ENCODE results near the gene CD33. TPM values are rescaled to one million over a fixed set of nuclear protein-coding genes. Genes with fewer than 3 reads are reported as not detected.

CD33 gene
- total RNA-seq, 1 experiment from 2014 or later: 0.31 TPM

GRCh38 chr19:51227326-51227725 lies 2.4 kb downstream of the CD33 start:
- H3K9me3 Mint-ChIP-seq: peaks cover 6% of the 10 kb centered on the region
- H3K27me3 Mint-ChIP-seq (ENCODE audit: low read depth): peaks cover 44% of the 10 kb centered on the region
- ATAC-seq (no peak), DNase-seq (ENCODE audit: low spot score) (no peak)
- ChIA-PET POLR2A (no interaction called here), CTCF (no interaction called here)
- no peaks in the 10 kb centered on the region for H3K36me3 Mint-ChIP-seq
- TF ChIP-seq GRHL2 (CRISPR knock-in tag; IDR thresholded peaks at IDR 0.05; ENCODE audit: insufficient replicate concordance, severe bottlenecking) (no peak), NR2C2 (CRISPR knock-in tag; IDR thresholded peaks at IDR 0.05) (no peak), ZNF425 (CRISPR knock-in tag; conservative IDR thresholded peaks at IDR 0.05) (no peak), ERG (CRISPR knock-in tag; IDR thresholded peaks at IDR 0.05) (no peak), SMAD3 (CRISPR knock-in tag; IDR thresholded peaks at IDR 0.05; ENCODE audit: borderline replicate concordance) (no peak), E2F5 (CRISPR knock-in tag; IDR thresholded peaks at IDR 0.05) (no peak)
- no peaks in the 10 kb centered on the region for H3K4me1 Mint-ChIP-seq
- H3K27ac Mint-ChIP-seq: no peak overlapping the region
- H3K4me3 Mint-ChIP-seq: no peak overlapping the region

GRCh38 chr19:51227966-51228365 lies 3.1 kb downstream of the CD33 start:
- Mint-ChIP-seq H3K27ac (no peak overlapping the region), H3K36me3 (no peaks in the 10 kb centered on the region), H3K9me3 (peaks cover 6% of the 10 kb centered on the region), H3K4me1 (no peaks in the 10 kb centered on the region), H3K27me3 (ENCODE audit: low read depth) (peaks cover 41% of the 10 kb centered on the region), H3K4me3 (no peak overlapping the region)
- DNase-seq (ENCODE audit: low spot score): no peak
- ATAC-seq: no peak
- TF ChIP-seq GRHL2 (CRISPR knock-in tag; IDR thresholded peaks at IDR 0.05; ENCODE audit: insufficient replicate concordance, severe bottlenecking) (no peak), ZNF138 (CRISPR knock-in tag; conservative IDR thresholded peaks at IDR 0.05) (no peak), RELA (CRISPR knock-in tag; IDR thresholded peaks at IDR 0.05; ENCODE audit: borderline replicate concordance) (no peak), CREB1 (CRISPR knock-in tag; IDR thresholded peaks at IDR 0.05) (no peak), NR1H2 (CRISPR knock-in tag; IDR thresholded peaks at IDR 0.05) (no peak), CTCF (IDR thresholded peaks at IDR 0.05) (no peak), FOXP1 (CRISPR knock-in tag; IDR thresholded peaks at IDR 0.05; ENCODE audit: borderline replicate concordance) (no peak), EMX1 (CRISPR knock-in tag; IDR thresholded peaks at IDR 0.05) (no peak), CBFB (CRISPR knock-in tag; IDR thresholded peaks at IDR 0.05; ENCODE audit: low read depth) (no peak), AR (CRISPR knock-in tag; IDR thresholded peaks at IDR 0.05) (no peak), ZMAT4 (CRISPR knock-in tag; IDR thresholded peaks at IDR 0.05) (no peak), NFYB (CRISPR knock-in tag; conservative IDR thresholded peaks at IDR 0.05; ENCODE audit: low read depth) (no peak), ZNF396 (CRISPR knock-in tag; IDR thresholded peaks at IDR 0.05; ENCODE audit: borderline replicate concordance) (no peak), ZNF425 (CRISPR knock-in tag; conservative IDR thresholded peaks at IDR 0.05) (no peak), ESRRA (CRISPR knock-in tag; IDR thresholded peaks at IDR 0.05; ENCODE audit: borderline replicate concordance) (no peak), MYBL2 (CRISPR knock-in tag; IDR thresholded peaks at IDR 0.05) (no peak), NR2C2 (CRISPR knock-in tag; IDR thresholded peaks at IDR 0.05) (no peak)
- ChIA-PET POLR2A (no interaction called here), CTCF (no interaction called here)
